HepG2 (cell line): ENCODE measurements around the gene COL2A1. TPM values are rescaled to one million over a fixed set of nuclear protein-coding genes. Genes with fewer than 3 reads are reported as not detected.

ENCODE experiments used
- ATAC-seq: fragments of 200-7000 bp; cut with Tn5 transposase; 3 replicates; pipeline ENCODE4 v1.9.1; 2020; ENCODE audit warnings: mild to moderate bottlenecking, moderate library complexity
- BruUV-seq: library from RNA; stranded (reverse); fragments of 400-500 nt; replicated peaks from 2 replicates; lab custom pipeline; 2021; lab: Mats Ljungman, UMichigan
- CTCF ChIA-PET: fragments of 300-600 bp; formaldehyde crosslinking; extraction: SDS; loops from one replicate; lab custom pipeline; 2021; ENCODE audit warnings: low total read pairs, inconsistent platforms, low intra/inter-chr PET ratio; lab: Yijun Ruan, JAX
- POLR2A ChIA-PET: fragments of 350-600 bp; sonication (Branson Sonifier 250); formaldehyde crosslinking; loops from one replicate; lab custom pipeline; 2020; ENCODE audit warnings: antibody characterized with exemption, inconsistent platforms; lab: Yijun Ruan, JAX
- DNase-seq: peaks from one replicate; pipeline ENCODE4 v3.0.0-alpha.2; 2015; ENCODE audit warnings: low spot score
- FAIRE-seq: peaks from 3 replicates; lab custom pipeline; 2011; peaks lifted over from hg19 to GRCh38; lab: Jason Lieb, UNC
- H2AFZ ChIP-seq: one replicate; pipeline ENCODE4 v1.6.1; 2011; ENCODE audit warnings: low read length, inconsistent platforms
- H3K27ac ChIP-seq: fragments of 300-600 bp; 3 replicates; pipeline ENCODE4 v1.8.0; 2011; ENCODE audit warnings: mixed run types, mild to moderate bottlenecking, mixed read lengths, low read length, inconsistent platforms; ENCODE audit not compliant: insufficient read depth; ENCODE audit errors: extremely low read length
- H3K27me3 ChIP-seq, 2 experiments: fragments of 200-600 bp in 1 of 2; 2 replicates in 1 of 2; 3 replicates in 1 of 2; pipeline versions ENCODE4 v1.6.0 to v1.8.0; 2011; ENCODE audit warnings: low read length in 2 of 2, mild to moderate bottlenecking in 2 of 2, moderate library complexity in 2 of 2, inconsistent platforms in 1 of 2; ENCODE audit not compliant: insufficient read depth in 2 of 2, control insufficient read depth in 1 of 2
- H3K36me3 ChIP-seq, 2 experiments: fragments of 200-600 bp in 1 of 2; replicated peaks in 1 of 2; 2 replicates in 1 of 2; 3 replicates in 1 of 2; pipeline versions ENCODE4 v1.5.1 to v1.8.0; 2011; ENCODE audit warnings: low read length in 2 of 2, inconsistent platforms in 1 of 2; ENCODE audit not compliant: insufficient read depth in 2 of 2, control insufficient read depth in 1 of 2
- H3K4me1 ChIP-seq: 2 replicates; pipeline ENCODE4 v1.5.1; 2012; ENCODE audit warnings: low read length, inconsistent platforms; ENCODE audit not compliant: insufficient read depth
- H3K4me2 ChIP-seq: 2 replicates; pipeline ENCODE4 v1.6.0; 2011; ENCODE audit warnings: low read depth, low read length, inconsistent platforms
- H3K4me3 ChIP-seq, 3 experiments: fragments of 200-600 bp in 1 of 3; sonication (generic), shearing (Covaris generic) in 1 of 3; replicated peaks in 1 of 3; 2 replicates each; pipeline ENCODE4 v1.5.1; 2011 to 2016; ENCODE audit warnings: low read length in 3 of 3, inconsistent platforms in 2 of 3, low read depth in 2 of 3, mild to moderate bottlenecking in 2 of 3, control low read depth in 1 of 3, mixed read lengths in 1 of 3; ENCODE audit not compliant: insufficient read depth in 1 of 3
- H3K79me2 ChIP-seq: one replicate; pipeline ENCODE4 v1.6.1; 2011; ENCODE audit warnings: low read length, inconsistent platforms; ENCODE audit not compliant: insufficient read depth
- H3K9ac ChIP-seq: 2 replicates; pipeline ENCODE4 v1.6.0; 2011; ENCODE audit warnings: mild to moderate bottlenecking, low read depth, low read length, inconsistent platforms; ENCODE audit not compliant: insufficient read depth
- H3K9me3 ChIP-seq: 2 replicates; pipeline ENCODE4 v1.5.1; 2012; ENCODE audit warnings: mild to moderate bottlenecking, low read length
- H4K20me1 ChIP-seq: 2 replicates; pipeline ENCODE4 v1.6.0; 2011; ENCODE audit warnings: inconsistent platforms, mild to moderate bottlenecking, low read length, moderate library complexity; ENCODE audit not compliant: insufficient read depth
- ARNT2 ChIP-seq: sonication (generic); formaldehyde crosslinking; IDR thresholded peaks from 2 replicates; pipeline ENCODE4 v1.8.0; 2022; ENCODE audit warnings: mild to moderate bottlenecking, low read depth, missing genetic modification reagents, moderate library complexity
- BHLHE40 ChIP-seq: IDR thresholded peaks from 2 replicates; pipeline ENCODE4 v1.6.1; 2011; ENCODE audit warnings: low read length, improper control_type of control experiment
- RARG ChIP-seq: sonication (generic); formaldehyde crosslinking; IDR thresholded peaks from 2 replicates; pipeline ENCODE4 v1.4.0; 2020; ENCODE audit warnings: low read depth, mild to moderate bottlenecking, missing genetic modification reagents
- SIX4 ChIP-seq: sonication (generic); formaldehyde crosslinking; IDR thresholded peaks from 2 replicates; pipeline ENCODE4 v1.4.0; 2020; ENCODE audit warnings: missing genetic modification reagents
- SKI ChIP-seq: fragments of 450-650 bp; IDR thresholded peaks from one replicate; pipeline ENCODE4 v1.6.1; 2018; ENCODE audit warnings: mild to moderate bottlenecking; ENCODE audit not compliant: partially characterized antibody
- SOX6 ChIP-seq, 2 experiments: fragments of 450-650 bp in 1 of 2; sonication (generic) in 1 of 2; formaldehyde crosslinking in 1 of 2; IDR thresholded peaks; 2 replicates each; pipeline versions ENCODE4 v1.4.0 to v1.6.1; 2017 to 2020; ENCODE audit warnings: antibody characterized with exemption in 1 of 2, mild to moderate bottlenecking in 1 of 2, missing genetic modification reagents in 1 of 2
- TEAD3 ChIP-seq: optimal IDR thresholded peaks from 2 replicates; pipeline ENCODE3; 2016; ENCODE audit warnings: borderline replicate concordance
- ZNF143 ChIP-seq: sonication (generic); formaldehyde crosslinking; IDR thresholded peaks from 2 replicates; pipeline ENCODE4 v1.4.0; 2020; ENCODE audit warnings: missing genetic modification reagents
- ZNF607 ChIP-seq: sonication (generic); formaldehyde crosslinking; IDR thresholded peaks from 2 replicates; pipeline ENCODE4 v1.5.1; 2020; ENCODE audit warnings: missing genetic modification reagents, mild to moderate bottlenecking, borderline replicate concordance
- WGBS: methylation state at CpG from one replicate; pipeline ENCODE4 v1.1.6; 2017; ENCODE audit warnings: low lambda C conversion rate; 5-methylcytosine and 5-hydroxymethylcytosine counted together
- in situ Hi-C: cut with HindIII; loops from 2 replicates; pipeline ENCODE4 v1.10.0; 2017; ENCODE audit warnings: low pct_unique_long_range_greater_than_20kb; ENCODE audit not compliant: extremely low pct_ligation_motif_present
- intact Hi-C: fragments of 100-400 bp; cut with micrococcal nuclease; formaldehyde crosslinking; loops from one replicate; pipeline ENCODE4 v1.10.0; 2022; ENCODE audit not compliant: unreplicated experiment
- polyA plus RNA-seq, 8 experiments: library from polyadenylated mRNA; depleted of rRNA in 3 of 8; stranded (reverse) in 7 of 8; unstranded in 1 of 8; fragments of >200 nt; fragmentation: Illumina TruSeq in 4 of 8; extraction: Trizol in 4 of 8; gene quantifications; 2 replicates each; pipeline versions ENCODE4 v1.2.1 to v1.2.3, GENCODE V29; 2011 to 2016; ENCODE audit warnings: low read depth in 4 of 8, missing spikeins in 1 of 8, mixed read lengths in 1 of 8; ENCODE audit not compliant: insufficient read depth in 1 of 8
- total RNA-seq, 5 experiments: library from RNA; depleted of rRNA; stranded (reverse); fragments of >200 nt; fragmentation: Illumina TruSeq; extraction: Trizol; gene quantifications; 2 replicates each; pipeline ENCODE4 v1.2.3, GENCODE V29; 2016; ENCODE audit warnings: low read depth in 1 of 5
- TF ChIP-seq, protein P1 (sequence below): sonication (generic); formaldehyde crosslinking; IDR thresholded peaks from 2 replicates; pipeline ENCODE4 v1.4.0; 2020; ENCODE audit warnings: missing genetic modification reagents, low read depth, mild to moderate bottlenecking, borderline replicate concordance
- TF ChIP-seq, protein P2 (sequence below): sonication (generic); formaldehyde crosslinking; IDR thresholded peaks from 2 replicates; pipeline ENCODE4 v1.4.0; 2020; ENCODE audit warnings: mild to moderate bottlenecking, missing genetic modification reagents
- TF ChIP-seq, protein P3 (sequence below): sonication (generic); formaldehyde crosslinking; IDR thresholded peaks from 2 replicates; pipeline ENCODE4 v1.8.1; 2023; ENCODE audit warnings: mild to moderate bottlenecking, inconsistent platforms, moderate library complexity, missing genetic modification reagents, borderline replicate concordance

COL2A1 gene
- total and polyA plus RNA-seq, 2 of the 13 experiments (the other 11 are each of a cell fraction or from before 2014, with no cell fraction given): 7.4 to 38.3 TPM

DNA sequence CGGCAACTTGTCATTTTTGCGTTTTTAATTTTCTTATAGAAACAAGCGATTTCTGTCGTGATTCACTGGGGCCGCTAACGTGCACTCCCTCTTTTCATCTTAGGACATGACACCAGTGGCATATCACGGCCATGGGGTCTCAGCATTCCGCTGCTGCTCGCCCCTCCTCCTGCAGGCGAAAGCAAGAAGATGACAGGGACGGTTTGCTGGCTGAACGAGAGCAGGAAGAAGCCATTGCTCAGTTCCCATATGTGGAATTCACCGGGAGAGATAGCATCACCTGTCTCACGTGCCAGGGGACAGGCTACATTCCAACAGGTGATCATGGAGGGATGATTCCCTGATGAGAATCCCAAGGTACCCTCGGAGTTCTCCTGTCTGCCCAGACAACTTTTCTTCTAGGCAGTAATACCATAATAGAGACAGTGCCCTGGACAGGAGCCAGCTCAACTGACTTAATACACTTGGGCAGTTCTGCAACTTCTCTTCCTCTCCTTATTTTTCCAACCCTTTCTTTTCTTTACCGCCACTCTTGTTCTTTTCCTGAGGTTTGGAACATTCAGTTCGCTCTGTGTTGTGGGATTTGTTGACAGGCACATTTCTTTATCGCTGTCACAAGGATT is 40.1 kb downstream of the COL2A1 start:
- no TSS peak for BruUV-seq
- ChIA-PET CTCF (interaction anchor here (0.8 to 1.9 kb wide), 4 partner anchors 15 to 201 kb away, joined by 3 to 5 read pairs (median 4); partner anchors contain the start of gene VDR), POLR2A (interaction anchor here (0.7 to 1.1 kb wide), 2 partner anchors 18 to 64 kb away, joined by 3 to 4 read pairs; no protein-coding TSS in a partner anchor)
- 34% methylated on average over 18 of the region's 18 CpGs for WGBS
- Histone ChIP-seq H4K20me1 (no peaks in the 10 kb centered on the region), H3K36me3 (peaks cover 4 to 7% of the 10 kb centered on the region in 2 experiments; a peak in 3 of 5 replicates), H2AFZ (no peak overlapping the region), H3K4me2 (peak overlapping the region; percentile 96), H3K79me2 (no peaks in the 10 kb centered on the region), H3K27ac (no peak overlapping the region), H3K9ac (peak overlapping the region; percentile 63; the same call in 1 of the 2 replicates), H3K4me3 (peak overlapping the region; percentile 66 to 87 (median 78); a peak in 5 of 6 replicates), H3K27me3 (peaks cover 4 to 20% of the 10 kb centered on the region in 2 experiments; a peak in 4 of 5 replicates), H3K4me1 (peaks cover 18% of the 10 kb centered on the region), H3K9me3 (no peaks in the 10 kb centered on the region)
- FAIRE-seq (peak; percentile 51), ATAC-seq (peak; percentile 21), DNase-seq (no peak)
- in situ Hi-C loops (no loop called here), intact Hi-C loops (loop anchor here (5.0 to 10.0 kb wide), 3 partner anchors 61 to 203 kb away; partner anchors contain the start of gene VDR)
- TF ChIP-seq SIX4 (CRISPR knock-in tag) (no peak), TEAD3 (CRISPR knock-in tag) (peak; percentile 43), BHLHE40 (peak; percentile 64)

DNA sequence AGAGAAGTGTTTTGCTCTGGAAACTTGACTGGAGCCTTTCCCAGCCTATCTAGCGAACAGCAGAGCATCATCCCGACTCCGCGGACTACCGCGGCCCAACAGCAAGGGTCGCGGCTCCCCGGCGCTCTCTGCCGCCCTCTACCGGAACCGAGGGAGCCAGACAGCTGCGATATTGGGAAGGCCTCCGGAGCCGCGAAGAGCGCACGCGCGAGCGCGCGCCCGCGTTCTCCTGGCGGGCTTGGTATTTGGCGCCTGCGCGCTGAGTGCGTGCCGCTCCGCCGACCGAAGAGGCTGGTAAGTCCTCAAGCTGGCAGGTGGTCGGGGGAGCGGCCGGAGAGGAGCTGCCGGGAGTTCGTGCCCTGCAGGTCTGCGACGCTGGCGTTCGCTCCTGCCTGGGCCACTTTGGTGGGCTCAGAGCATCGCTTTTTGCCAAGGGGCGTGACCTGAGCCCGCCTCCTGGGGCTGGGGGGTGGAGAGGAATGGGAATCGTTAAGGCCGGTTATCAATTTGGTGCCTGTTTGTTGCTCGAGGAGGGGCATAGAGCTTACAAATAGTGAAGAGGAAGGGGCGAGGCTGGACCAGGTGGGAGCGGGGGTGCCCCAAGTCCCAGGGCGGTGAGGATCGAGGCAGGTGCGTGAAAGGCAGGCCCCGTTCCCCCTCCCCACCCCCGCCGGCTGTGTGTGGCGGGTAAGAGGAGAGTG is 40.8 kb downstream of the COL2A1 start, which contains the start of gene TMEM106C:
TSS of gene TMEM106C (plus strand) at position 257 of the 701 bp plus-strand sequence. CDS start 641 bp downstream, outside the sequence.
- Histone ChIP-seq H3K36me3 (peaks cover 4 to 7% of the 10 kb centered on the region in 2 experiments; a peak in 3 of 5 replicates), H3K9me3 (no peaks in the 10 kb centered on the region), H3K4me2 (peak within 1 kb of the TSS; percentile 96), H3K27me3 (peaks cover 4 to 20% of the 10 kb centered on the region in 2 experiments; a peak in 4 of 5 replicates), H4K20me1 (no peaks in the 10 kb centered on the region), H3K79me2 (no peaks in the 10 kb centered on the region), H2AFZ (peak within 1 kb of the TSS; percentile 76), H3K9ac (peak within 1 kb of the TSS; percentile 63; the same call in 1 of the 2 replicates), H3K4me3 (peak within 1 kb of the TSS; percentile 66 to 87 (median 78)), H3K4me1 (peaks cover 18% of the 10 kb centered on the region), H3K27ac (no peak within 1 kb of the TSS)
- ATAC-seq: peak; percentile 96
- peak; percentile 82 for DNase-seq
- in situ Hi-C loops (no loop called here), intact Hi-C loops (loop anchor here (2.0 to 10.0 kb wide), 4 partner anchors 53 to 204 kb away; partner anchors contain the start of gene VDR)
- WGBS: 0% methylated on average over 4 of the region's 59 CpGs
- peak; percentile 81 for FAIRE-seq
- BruUV-seq: no TSS peak
- ChIA-PET POLR2A (interaction anchor here (0.7 to 1.1 kb wide), 2 partner anchors 18 to 63 kb away, joined by 3 to 4 read pairs; no protein-coding TSS in a partner anchor), CTCF (interaction anchor here (0.7 to 1.9 kb wide), 6 partner anchors 14 to 226 kb away, joined by 3 to 5 read pairs (median 4); partner anchors contain the start of gene VDR)
- TF ChIP-seq ARNT2 (CRISPR knock-in tag): peak; percentile 67; the same call in 1 of the 2 replicates
- TF ChIP-seq, protein P1, sequence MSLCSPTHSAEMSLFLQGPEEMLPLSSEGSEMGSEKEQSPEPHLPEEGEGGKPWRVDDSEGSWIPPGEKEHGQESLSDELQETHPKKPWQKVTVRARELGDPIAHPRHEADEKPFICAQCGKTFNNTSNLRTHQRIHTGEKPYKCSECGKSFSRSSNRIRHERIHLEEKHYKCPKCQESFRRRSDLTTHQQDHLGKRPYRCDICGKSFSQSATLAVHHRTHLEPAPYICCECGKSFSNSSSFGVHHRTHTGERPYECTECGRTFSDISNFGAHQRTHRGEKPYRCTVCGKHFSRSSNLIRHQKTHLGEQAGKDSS (CRISPR knock-in tag): no peak; the same call in 1 of the 2 replicates
- TF ChIP-seq ZNF607 (CRISPR knock-in tag): 0 out of 2 replicates have a peak, but pooled peaks have one; percentile 50
- TF ChIP-seq SOX6 (IDR thresholded peaks at IDR 0.05): no peak
- TF ChIP-seq SOX6 (CRISPR knock-in tag; IDR thresholded peaks at IDR 0.05): peak; percentile 62
- peak; percentile 37 for TF ChIP-seq SKI
- TF ChIP-seq, protein P2, sequence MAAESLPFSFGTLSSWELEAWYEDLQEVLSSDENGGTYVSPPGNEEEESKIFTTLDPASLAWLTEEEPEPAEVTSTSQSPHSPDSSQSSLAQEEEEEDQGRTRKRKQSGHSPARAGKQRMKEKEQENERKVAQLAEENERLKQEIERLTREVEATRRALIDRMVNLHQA (CRISPR knock-in tag): no peak
- no peak for TF ChIP-seq RARG
- TF ChIP-seq, protein P3, sequence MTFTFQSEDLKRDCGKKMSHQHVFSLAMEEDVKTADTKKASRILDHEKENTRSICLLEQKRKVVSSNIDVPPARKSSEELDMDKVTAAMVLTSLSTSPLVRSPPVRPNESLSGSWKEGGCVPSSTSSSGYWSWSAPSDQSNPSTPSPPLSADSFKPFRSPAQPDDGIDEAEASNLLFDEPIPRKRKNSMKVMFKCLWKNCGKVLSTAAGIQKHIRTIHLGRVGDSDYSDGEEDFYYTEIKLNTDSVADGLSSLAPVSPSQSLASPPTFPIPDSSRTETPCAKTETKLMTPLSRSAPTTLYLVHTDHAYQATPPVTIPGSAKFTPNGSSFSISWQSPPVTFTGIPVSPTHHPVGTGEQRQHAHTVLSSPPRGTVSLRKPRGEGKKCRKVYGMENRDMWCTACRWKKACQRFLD (CRISPR knock-in tag): no peak
- TF ChIP-seq ZNF143 (CRISPR knock-in tag): no peak
